Measurements from ENCODE around the gene NOX3.
"Not testable (repeated sequence)": the region's sequence is repeated elsewhere in the genome, so short reads cannot be mapped to it uniquely, and the experiment has no call there.

Gene NOX3

DNA sequence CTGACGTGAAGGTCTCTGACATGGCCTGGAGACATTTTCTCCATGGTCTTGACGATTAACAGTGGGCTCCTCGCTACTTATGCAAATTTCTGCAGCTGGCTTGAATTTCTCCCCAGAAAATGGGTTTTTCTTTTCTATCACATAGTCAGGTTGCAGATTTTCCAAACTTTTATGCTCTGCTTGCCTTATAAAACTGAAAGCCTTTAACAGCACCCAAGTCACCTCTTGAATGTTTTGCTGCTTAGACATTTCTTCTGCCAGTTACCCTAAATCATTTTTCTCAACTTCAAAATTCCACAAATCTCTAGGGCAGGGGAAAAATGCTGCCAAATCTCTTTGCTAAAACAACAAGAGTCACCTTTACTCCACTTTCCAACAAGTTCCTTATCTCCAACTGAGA, 12.9 kb upstream of the NOX3 start:
- DNase-seq (ENCODE audit: low read depth in 1 of 2, low spot score in 1 of 2) = not testable (repeated sequence)

- DNase-seq (ENCODE audit: low read depth in 1 of 2, low spot score in 1 of 2) = no peak
Observed at GRCh38 chr6:155466539-155466938, 10.9 kb upstream of the NOX3 start.

DNA sequence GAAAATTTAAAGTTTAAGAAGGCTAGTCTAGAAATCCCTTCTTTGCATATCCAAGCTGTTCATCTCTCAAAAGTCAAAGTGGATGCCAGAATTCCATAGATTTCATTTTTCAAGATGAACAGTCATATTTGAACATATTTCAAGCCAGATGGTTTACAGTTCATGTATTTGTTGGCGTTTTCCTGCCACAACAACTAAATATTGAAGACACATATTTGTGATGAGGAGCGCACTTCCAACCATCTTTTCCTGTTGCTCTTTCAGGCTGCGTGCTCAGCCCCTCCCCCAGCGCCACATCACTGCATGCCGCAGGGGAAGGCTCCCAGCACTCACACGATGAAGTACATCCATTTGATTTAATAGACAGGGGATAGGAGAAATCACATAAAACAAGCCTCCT, 5.9 kb upstream of the NOX3 start:
- DNase-seq (ENCODE audit: low read depth in 1 of 2, low spot score in 1 of 2) = no peak

GRCh38 chr6:155454471-155454870, 1.2 kb downstream of the NOX3 start:
- no peak for DNase-seq (ENCODE audit: low read depth in 1 of 2, low spot score in 1 of 2)

DNA sequence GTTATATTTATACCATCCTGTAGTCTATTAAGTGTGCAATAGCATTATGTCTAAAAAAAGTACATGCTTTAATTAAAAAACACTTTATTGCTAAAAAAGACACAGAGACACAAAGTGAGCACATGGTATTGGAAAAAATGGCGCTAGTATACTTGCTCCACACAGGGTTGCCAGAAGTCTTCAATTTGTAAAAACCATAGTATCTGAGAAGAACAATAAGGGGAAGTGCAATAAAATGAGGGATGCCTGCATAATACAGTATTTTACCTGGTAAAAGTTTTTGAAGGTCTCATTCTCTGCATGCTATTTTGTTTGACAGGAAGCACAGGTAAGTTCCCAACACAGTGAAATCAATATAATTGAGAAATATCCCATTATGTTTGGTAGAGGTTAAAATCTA, 1.6 kb downstream of the NOX3 start:
- DNase-seq (ENCODE audit: low read depth in 1 of 2, low spot score in 1 of 2) = no peak

- no peak for DNase-seq (ENCODE audit: low read depth in 1 of 2, low spot score in 1 of 2)
Observed at GRCh38 chr6:155452576-155452975, 3.1 kb downstream of the NOX3 start.

DNA sequence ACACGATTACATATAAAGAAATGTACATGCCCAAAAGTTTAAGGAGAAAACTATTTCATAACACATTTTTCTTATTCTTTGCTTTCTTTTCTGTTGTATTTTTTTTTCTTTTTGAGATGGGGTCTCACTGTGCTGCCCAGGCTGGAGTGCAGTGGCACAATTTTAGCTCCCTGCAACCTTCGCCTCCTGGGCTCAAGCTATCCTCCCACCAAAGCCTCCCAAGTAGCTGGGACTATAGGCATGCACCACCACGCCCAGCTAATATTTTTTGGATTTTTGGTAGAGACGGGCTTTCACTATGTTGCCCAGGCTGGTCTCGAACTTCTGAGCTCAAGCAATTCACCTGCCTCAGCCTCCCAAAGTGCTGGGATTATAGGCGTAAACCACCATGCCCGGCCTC, 4.1 kb downstream of the NOX3 start:
- not testable (repeated sequence) for DNase-seq (ENCODE audit: low read depth in 1 of 2, low spot score in 1 of 2)

- DNase-seq (ENCODE audit: low read depth in 1 of 2, low spot score in 1 of 2) = no peak
Observed at GRCh38 chr6:155450240-155450581, 5.4 kb downstream of the NOX3 start.

GRCh38 chr6:155449450-155450239, 6.0 kb downstream of the NOX3 start:
- no peak for DNase-seq (ENCODE audit: low read depth in 1 of 2, low spot score in 1 of 2)

GRCh38 chr6:155448668-155449449, 6.8 kb downstream of the NOX3 start:
- DNase-seq (ENCODE audit: low read depth in 1 of 2, low spot score in 1 of 2) = no peak

- no peak for DNase-seq (ENCODE audit: low read depth in 1 of 2, low spot score in 1 of 2)
Observed at GRCh38 chr6:155447949-155448348, 7.7 kb downstream of the NOX3 start.

GRCh38 chr6:155444952-155445903, 10.4 kb downstream of the NOX3 start:
- no peak for DNase-seq (ENCODE audit: low read depth in 1 of 2, low spot score in 1 of 2)

- DNase-seq (ENCODE audit: low read depth in 1 of 2, low spot score in 1 of 2) = no peak
Observed at GRCh38 chr6:155444120-155444917, 11.3 kb downstream of the NOX3 start.

DNA sequence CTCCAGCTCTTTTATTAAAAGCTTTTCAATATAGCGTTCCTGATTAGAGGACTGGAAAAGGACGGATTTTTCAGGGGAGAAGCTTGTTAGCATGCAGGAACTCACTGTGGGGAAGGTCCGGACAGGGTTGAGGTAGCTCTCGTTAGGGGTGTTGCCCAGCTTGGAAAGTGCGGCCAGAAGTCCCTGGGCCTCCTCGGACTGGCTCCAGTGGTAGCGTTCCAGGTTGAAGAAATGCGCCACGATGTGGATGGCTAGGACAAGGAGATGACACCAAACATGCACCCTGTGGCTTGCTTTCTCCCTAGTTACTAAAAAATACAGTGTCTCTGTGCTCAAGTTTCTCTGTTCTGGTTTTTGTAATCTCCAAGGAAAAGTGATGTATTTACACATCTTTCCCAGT, 12.5 kb downstream of the NOX3 start:
- DNase-seq (ENCODE audit: low read depth in 1 of 2, low spot score in 1 of 2) = no peak

GRCh38 chr6:155442562-155442961, 13.1 kb downstream of the NOX3 start:
- no peak for DNase-seq (ENCODE audit: low read depth in 1 of 2, low spot score in 1 of 2)

DNA sequence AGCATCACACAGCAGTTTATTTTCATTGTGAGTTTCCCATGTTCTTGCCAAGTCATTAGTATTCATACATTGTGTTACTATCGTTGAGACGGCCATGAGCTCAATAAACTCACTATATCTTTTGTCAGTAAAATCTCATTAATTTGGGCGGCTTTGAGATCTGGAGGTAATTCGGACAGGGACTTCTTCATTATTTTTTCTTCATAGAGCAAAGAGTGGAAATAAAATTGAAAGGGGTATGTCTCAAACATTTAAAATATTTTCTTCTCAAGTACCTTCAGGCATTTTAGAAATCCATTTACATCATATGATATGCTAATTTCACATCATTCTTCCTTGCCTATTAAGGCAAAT, 14.6 kb downstream of the NOX3 start:
- DNase-seq (ENCODE audit: low read depth in 1 of 2, low spot score in 1 of 2) = no peak

- no peak for DNase-seq (ENCODE audit: low read depth in 1 of 2, low spot score in 1 of 2)
Observed at GRCh38 chr6:155440398-155441111, 15.1 kb downstream of the NOX3 start.

- DNase-seq (ENCODE audit: low read depth in 1 of 2, low spot score in 1 of 2) = no peak
Observed at GRCh38 chr6:155439376-155439775, 16.3 kb downstream of the NOX3 start.

DNA sequence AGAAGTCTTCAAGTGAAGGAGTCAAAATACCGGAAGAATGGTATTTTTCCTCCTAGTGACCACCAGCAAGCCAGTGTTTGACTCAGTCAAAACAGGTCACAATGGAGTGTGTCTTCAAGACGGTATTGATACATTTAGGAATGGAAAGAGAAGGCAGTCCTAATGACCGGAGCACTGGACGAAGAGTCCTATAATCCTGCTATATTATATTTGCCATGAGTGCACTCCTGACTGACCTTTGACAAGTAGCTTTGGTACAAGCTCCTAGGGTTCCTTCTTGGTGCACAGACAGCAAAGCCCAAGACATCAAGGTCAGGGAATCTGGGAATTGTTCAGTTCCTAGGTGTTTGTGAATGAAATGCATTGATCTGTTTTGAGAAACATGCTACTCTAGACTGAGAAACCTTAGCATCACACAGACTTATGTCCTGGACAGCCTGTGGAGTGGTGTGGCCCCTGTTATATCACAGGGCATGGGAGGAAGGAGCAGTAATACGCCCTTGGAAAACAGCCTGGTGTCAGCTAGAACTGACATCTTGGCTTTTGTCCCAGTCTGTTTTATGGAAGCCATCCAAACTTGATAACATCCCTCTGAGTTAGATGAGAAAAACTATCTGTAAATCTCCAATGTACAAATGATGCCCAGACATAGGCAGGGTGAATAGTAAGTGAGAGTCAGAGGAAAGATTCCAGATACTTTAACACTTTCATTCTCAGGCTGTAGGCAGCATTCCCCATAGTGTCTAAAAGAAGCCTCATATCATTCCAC, 18.5 kb downstream of the NOX3 start:
- no peak for DNase-seq (ENCODE audit: low read depth in 1 of 2, low spot score in 1 of 2)

All from activated CD4-positive, alpha-beta T cell treated with anti-CD3 and anti-CD28 coated beads, Interleukin-2, amount 50 U/mL, for 24 hours (primary cell).